HTERT RPE-1 (cell line): ENCODE data around the gene TUBA8.
"Not testable (repeated sequence)": the region's sequence is repeated elsewhere in the genome, so short reads cannot be mapped to it uniquely, and the experiment has no call there.

Source experiments
- in situ Hi-C: fragments of 300-500 bp; cut with MboI; formaldehyde crosslinking; loops from 4 replicates; pipeline ENCODE4 v1.14.3; 2020; ENCODE audit warnings: low sequenced_read_pairs

The TUBA8 gene

DNA sequence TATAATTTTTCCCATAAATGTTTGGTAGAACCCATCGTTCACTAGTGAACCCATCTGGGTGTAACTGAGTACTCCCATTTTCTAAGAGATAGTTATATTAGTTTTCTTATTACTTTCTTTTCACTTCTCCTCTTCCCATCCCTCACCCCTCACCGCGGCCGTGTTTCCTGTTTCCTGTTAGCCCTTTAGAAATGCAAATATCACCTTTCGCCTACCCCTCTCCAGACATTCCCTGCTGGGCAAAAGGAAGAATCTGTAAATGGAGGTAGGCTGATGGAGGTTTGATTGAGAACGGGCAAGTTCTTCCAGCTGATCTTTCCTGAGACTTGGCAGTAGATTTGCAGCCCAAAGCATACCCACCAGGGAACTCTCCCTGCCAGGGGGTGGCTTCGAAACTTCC is 54.7 kb downstream of the TUBA8 start:
- in situ Hi-C loops = not testable (repeated sequence)

DNA sequence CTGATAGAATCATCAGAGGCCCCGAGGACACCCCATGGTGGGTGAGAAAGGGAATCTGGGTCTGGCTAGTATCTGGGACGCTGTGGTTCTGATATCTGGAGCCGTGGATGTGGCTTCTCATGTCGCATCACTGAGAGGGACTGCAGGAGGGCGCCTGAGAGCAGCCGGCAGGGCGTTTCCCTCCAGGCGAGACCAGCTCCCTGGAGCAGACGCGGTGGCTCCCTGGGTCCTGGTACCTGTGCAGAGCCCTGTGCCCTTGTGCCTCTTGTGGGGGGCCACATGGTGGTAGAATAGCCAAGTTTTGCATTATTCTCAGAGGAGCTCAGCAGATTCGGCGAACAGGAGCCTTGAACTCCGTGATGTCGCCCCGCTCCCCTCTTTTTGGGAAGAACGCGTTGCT is 59.7 kb downstream of the TUBA8 start:
- in situ Hi-C loops = not testable (repeated sequence)

GRCh38 chr22:18172203-18172602 is 61.6 kb downstream of the TUBA8 start:
- in situ Hi-C loops = not testable (repeated sequence)

DNA sequence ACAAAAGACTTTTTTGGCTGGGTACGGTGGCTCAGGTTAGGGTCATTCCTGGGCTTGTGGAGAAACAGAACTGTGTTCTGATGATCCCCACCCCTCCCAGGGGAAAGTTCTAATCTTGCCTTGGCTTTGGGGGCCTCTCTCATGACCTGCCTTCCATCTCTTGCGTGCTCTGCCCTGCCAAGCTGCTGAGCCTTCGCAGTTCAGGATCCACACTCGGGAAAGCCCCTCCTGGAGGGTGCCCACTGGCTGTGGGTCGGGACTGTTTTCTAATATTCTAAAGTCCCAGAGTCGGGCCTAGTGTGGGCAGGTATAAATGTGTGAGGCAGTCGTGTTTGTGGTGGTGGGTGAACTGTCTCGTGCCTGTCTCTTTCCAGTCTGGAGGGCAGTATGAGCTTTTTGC is 62.2 kb downstream of the TUBA8 start:
- in situ Hi-C loops = not testable (repeated sequence)

GRCh38 chr22:18173441-18173840 is 62.8 kb downstream of the TUBA8 start:
- in situ Hi-C loops = not testable (repeated sequence)
